Measurements from ENCODE around the gene MRAS.
"Not testable (repeated sequence)": the region's sequence is repeated elsewhere in the genome, so short reads cannot be mapped to it uniquely, and the experiment has no call there.

Gene MRAS

GRCh38 chr3:138445236-138445635 is 96.9 kb downstream of the MRAS start:
- DNase-seq (ENCODE audit: low spot score) = no peak

- DNase-seq (ENCODE audit: low spot score) = no peak
Measured at GRCh38 chr3:138445654-138446053, 97.3 kb downstream of the MRAS start.

- no peak for DNase-seq (ENCODE audit: low spot score)
Measured at GRCh38 chr3:138448631-138449030, 100.3 kb downstream of the MRAS start.

- no peak for DNase-seq (ENCODE audit: low spot score)
Measured at GRCh38 chr3:138449490-138449889, 101.1 kb downstream of the MRAS start.

GRCh38 chr3:138450181-138450580 is 101.8 kb downstream of the MRAS start:
- no peak for DNase-seq (ENCODE audit: low spot score)

GRCh38 chr3:138450704-138451424 is 102.5 kb downstream of the MRAS start:
- no peak for DNase-seq (ENCODE audit: low spot score)

GRCh38 chr3:138451595-138452162 is 103.3 kb downstream of the MRAS start:
- DNase-seq (ENCODE audit: low spot score) = no peak

- no peak for DNase-seq (ENCODE audit: low spot score)
Measured at GRCh38 chr3:138452436-138452835, 104.1 kb downstream of the MRAS start.

- not testable (repeated sequence) for DNase-seq (ENCODE audit: low spot score)
Measured at GRCh38 chr3:138453940-138454339, 105.6 kb downstream of the MRAS start.

Measured in hematopoietic multipotent progenitor cell treated with erythropoietin and hydrocortisone succinate and interleukin-3 and kit ligand, for 15 days (in vitro differentiated cells).